Renal cortex interstitium (tissue), 15 donors: ENCODE measurements around the gene KRT74. TPM values are rescaled to one million over a fixed set of nuclear protein-coding genes. Genes with fewer than 3 reads are reported as not detected.

ENCODE experiments used
- DNase-seq, 11 donors: peaks; one replicate each; pipeline ENCODE4 v3.0.0-alpha.2; 2013; ENCODE audit warnings: low read depth in 9 of 11, low spot score in 4 of 11; ENCODE audit errors: extremely low read depth in 1 of 11
- long read RNA-seq, 16 experiments: transcript quantifications; one replicate each; lab custom pipeline, GENCODE V29; 2026
- polyA plus RNA-seq, 3 donors: library from polyadenylated mRNA; unstranded; fragments of 120-200 nt; gene quantifications; one replicate each; pipeline ENCODE4 v1.2.1, GENCODE V29; 2013; ENCODE audit not compliant: insufficient read length in 3 of 3

The KRT74 gene
- not detected for polyA plus RNA-seq
- long read RNA-seq, donor 1: 0 reads
- long read RNA-seq, donor 2: 0 reads
- long read RNA-seq, donor 3: 0 reads
- long read RNA-seq, donor 4: 0 reads
- long read RNA-seq, donor 5: 0 reads
- long read RNA-seq, donor 6: 0 reads
- long read RNA-seq, donor 7: 0 reads
- long read RNA-seq, donor 8: 0 reads
- long read RNA-seq, donor 9: 0 reads
- long read RNA-seq, donor 10: 0 reads
- long read RNA-seq, donor 11: 0 reads
- long read RNA-seq, donor 12: 0 reads
- long read RNA-seq, donor 13: 0 reads
- long read RNA-seq, donor 14: 0 reads
- long read RNA-seq, donor 15: 0 reads
- long read RNA-seq, donor 16: 0 reads

DNA sequence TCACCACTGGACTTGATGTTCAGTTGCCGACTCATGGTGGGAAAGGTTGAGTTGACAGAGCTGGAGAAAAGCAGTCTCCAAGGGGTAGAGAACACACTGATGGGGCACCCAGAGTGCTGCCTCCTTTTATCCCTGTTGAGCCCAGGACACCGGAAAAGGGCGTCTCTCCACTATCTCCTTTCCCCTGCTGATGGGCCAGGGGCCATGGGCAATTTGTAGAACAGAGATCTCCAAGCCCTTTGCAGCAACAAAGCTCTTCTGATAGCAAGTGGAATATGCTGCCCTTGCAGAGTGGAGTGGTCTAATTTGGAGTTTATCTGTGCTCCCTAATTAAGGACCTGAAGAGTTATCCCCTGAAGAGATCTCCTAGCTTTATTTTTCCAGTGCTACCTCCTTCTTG is at the start of gene KRT74:
KRT74 (minus strand) TSS at position 101 of the 400 bp plus-strand sequence; CDS start at position 35, 66 bp downstream.
- DNase-seq: no peak

- no peak for DNase-seq
Observed at GRCh38 chr12:52622349-52622748, 48.7 kb upstream of the KRT74 start.

- DNase-seq: no peak
Observed at GRCh38 chr12:52618866-52619265, 45.2 kb upstream of the KRT74 start.

DNA sequence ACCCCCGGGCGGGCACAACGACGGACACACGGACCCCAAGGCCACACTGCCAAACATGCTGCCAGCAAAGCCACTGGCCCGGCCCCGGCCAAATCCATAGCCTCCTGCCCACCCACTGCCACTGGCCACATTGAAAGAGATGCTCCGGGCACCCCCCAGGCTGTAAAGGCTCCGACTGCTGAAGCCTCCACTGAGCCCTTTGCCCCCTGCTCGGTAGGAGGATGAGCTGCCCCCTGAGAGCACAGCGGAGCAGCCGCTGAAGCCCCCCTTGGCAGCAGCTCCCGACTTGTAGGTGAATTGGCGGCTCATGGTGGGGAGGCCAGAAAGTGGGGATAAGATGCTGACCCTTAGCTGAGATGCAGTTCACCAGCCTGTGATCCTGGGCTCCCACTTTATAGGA is 44.6 kb upstream of the KRT74 start, which contains the start of gene KRT73:
KRT73 (minus strand) TSS at position 344 of the 400 bp plus-strand sequence; CDS start at position 309, 35 bp downstream.
- no peak for DNase-seq

DNA sequence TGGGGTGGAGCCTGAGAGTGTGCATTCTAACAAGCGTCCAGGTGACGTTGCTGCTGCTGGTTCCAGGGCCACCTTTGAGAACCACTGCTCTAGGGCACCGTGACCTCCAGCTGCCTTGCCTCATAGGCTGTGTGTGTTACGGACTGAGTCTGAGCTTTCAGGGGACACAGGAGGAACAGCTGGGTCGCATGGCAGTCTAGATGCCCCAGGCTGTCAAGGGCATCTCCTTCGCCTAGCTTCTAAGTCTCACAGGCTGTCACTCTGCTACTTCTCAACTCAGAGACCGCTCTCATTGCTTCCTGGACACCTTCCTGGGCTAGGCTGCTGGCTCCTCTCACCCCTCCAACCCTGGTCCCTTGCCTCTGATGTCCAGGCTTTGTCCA is 43.8 kb upstream of the KRT74 start:
- DNase-seq: no peak

DNA sequence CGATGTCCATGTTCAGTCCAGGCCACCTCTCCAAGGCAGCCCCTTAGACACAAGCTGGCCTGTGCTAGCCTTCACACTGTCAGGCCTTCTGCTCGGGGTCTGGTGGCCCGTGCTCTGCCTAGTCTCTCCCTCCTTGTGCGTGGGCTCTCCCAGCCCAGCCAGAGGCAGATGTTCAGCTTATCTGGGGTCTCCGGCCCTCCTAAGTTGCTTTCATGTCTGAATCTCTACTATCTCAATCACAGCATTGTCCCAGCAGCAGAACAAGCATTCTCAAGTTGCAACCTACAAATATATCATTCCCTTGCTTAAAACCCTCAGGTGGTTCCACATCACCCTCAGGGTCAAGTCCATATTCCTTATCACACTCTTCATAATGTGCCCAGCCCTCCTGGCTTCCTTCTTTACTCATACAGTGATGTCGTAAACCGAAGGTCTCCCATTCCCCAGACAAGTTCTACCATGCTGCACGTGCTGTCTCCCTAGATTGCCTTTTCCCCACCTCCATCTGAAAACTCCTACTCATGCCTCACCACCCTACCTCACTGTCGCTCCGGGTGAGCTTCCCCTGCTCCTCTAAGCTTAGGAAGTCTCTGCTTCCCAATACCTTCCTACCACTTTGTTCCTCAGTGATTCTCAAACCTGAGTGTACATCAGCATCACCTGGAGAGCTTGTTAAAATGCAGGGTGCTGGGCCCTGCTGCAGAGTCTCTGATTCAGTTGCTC is 43.2 kb upstream of the KRT74 start:
- no peak for DNase-seq

- DNase-seq: no peak
Observed at GRCh38 chr12:52615912-52616311, 42.3 kb upstream of the KRT74 start.

- no peak for DNase-seq
Observed at GRCh38 chr12:52615208-52615868, 41.7 kb upstream of the KRT74 start.

GRCh38 chr12:52614381-52615207 is 41.0 kb upstream of the KRT74 start:
- DNase-seq: no peak

DNA sequence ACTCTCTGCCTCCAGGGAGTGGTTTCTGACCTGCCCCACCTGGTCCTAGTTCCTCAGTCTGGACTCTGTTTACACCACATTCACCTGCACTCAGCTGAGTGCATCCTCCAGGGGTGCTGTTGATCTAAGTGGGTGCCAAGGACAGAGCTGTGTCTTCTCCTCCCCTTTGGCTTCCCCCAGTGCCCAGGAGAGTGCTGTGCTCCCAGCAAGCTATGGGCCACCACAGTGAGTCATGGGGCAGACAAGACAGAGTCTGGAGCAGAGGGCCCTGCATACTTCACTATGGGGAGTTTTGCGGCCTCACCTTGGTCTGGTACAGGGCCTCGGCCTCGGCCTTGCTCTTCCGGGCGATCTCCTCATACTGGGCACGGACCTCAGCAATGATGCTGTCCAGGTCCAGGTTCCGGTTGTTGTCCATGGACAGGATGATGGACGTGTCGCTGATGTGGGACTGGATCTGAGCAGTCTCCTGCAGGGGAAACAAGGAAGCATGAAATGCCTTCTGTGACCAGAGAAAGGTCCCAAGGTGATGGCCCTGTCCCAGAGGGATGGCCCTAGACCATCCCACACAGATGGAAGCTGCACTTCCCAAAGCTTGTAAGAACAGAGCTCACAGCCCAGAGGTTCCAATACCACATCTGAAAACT is 39.9 kb upstream of the KRT74 start:
- no peak for DNase-seq

- DNase-seq: no peak
Observed at GRCh38 chr12:52612431-52613383, 39.1 kb upstream of the KRT74 start.

DNA sequence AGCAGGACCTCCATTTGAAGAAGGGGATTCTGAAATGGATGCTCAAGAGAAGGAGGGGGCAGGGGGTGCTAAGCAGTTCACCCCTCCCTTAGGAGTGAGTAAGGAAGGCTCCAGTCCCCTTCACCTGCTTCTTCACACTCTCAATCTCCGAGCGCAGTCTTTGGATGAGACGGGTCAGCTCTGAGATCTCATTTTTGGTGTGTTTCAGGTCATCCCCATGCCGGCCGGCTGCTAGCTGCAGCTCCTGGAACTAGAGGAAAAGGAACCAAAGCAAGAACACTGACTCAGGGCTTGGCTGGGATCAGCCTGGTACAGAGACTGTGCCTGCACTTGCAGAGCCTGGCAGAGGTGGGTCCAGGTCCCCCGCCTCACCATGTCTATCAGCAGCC is 37.4 kb upstream of the KRT74 start:
- no peak for DNase-seq

GRCh38 chr12:52608826-52609630 is 35.4 kb upstream of the KRT74 start:
- no peak for DNase-seq

DNA sequence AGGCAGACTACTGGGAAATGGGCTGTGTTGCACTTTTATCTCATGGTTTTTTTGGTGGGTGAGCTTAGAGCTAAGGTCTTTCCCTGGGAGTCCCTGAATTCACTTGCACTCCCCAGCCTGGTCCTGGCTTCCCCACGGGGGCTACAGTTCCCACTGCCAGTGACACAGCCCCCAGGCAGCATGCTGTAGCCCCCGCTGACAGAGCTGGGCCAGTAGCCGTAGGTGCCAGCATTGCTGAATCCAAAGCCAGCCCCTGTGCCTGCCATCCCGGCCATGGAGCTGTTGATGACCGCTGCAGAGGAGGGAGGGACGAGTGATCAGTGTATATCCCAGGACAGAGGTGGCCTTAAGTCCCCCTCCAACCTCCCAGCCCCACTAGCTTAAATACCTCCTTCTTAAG is 34.5 kb upstream of the KRT74 start:
- DNase-seq: no peak

DNA sequence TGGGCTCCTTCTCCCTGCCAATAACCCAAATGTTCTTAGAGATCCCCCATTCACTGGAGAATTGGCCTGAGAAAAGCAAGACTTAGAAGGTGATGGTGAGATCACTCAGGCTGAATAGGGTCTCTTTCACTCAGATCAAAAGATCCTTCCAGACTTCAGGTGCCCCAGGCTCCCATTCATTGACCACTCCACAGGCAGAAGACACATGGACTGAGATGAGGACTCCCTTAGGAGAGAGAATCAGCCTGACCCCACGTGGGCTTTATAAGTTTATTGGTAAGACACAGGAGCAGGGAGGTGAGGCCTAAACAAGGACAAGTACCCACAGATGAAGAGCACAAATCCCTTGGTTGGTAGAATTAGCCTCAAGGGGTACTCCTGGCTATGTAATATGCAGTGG is 33.7 kb upstream of the KRT74 start:
- DNase-seq: no peak

- DNase-seq: no peak
Observed at GRCh38 chr12:52606581-52607218, 33.1 kb upstream of the KRT74 start.
